GM18511 (cell line): ENCODE data around the gene OSGEP.

Experiments used
- ATAC-seq: cut with Tn5 transposase; IDR thresholded peaks from one replicate; pipeline ENCODE4 v1.9.1; 2021; ENCODE audit warnings: mild to moderate bottlenecking, moderate library complexity; ENCODE audit not compliant: unreplicated experiment

Gene OSGEP

DNA sequence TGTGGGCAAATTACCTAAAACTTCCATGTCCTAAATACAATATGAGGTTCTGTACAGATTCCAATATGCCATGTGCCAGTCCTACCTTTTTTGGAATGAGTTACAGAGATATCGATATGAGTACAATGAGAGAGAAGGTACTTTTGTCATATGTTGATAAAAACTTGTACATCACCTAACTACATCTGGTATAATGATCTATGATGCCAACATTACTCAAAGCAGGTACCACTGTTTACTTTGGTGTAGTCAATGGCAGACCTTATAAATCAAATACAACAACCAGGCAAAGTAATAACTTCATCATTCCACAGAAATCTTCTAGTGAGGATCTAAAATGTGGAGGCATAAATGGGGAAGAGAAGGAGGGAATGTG lies 54.0 kb downstream of the OSGEP start:
- no peak for ATAC-seq

DNA sequence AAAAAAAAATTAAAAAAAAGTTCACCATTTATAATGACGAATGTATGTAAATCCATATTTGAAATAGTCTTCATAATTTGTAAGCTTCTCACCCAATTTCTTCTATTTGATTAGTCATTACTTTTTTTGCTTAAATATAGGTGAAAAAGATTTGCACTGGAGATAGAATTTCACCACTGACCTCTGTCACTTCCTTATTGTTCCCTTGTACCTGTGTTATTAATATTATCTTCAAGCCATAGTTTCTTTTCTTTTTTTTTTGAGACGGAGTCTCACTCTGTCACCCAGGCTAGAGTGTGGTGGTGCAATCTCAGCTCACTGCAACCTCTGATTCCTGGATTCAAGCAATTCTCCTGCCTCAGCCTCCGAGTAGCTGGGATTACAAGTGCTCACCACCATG lies 57.1 kb downstream of the OSGEP start:
- no peak for ATAC-seq
